Measurements from ENCODE around the gene LDLRAD4.
"Not testable (repeated sequence)": the region's sequence is repeated elsewhere in the genome, so short reads cannot be mapped to it uniquely, and the experiment has no call there.

LDLRAD4 gene

GRCh38 chr18:13474907-13475545 lies 256.5 kb downstream of the LDLRAD4 start:
- DNase-seq (ENCODE audit: low read depth in 1 of 2, low spot score in 1 of 2), result no peak
- no peak overlapping the region for H3K4me3 ChIP-seq (replicated peaks; ENCODE audit: insufficient read depth, low read length)
- TF ChIP-seq GABPA (IDR thresholded peaks at IDR 0.05; ENCODE audit: low read depth), result no peak
- no peak for TF ChIP-seq REST (IDR thresholded peaks at IDR 0.05; ENCODE audit: insufficient replicate concordance, low read depth)
- no peak for TF ChIP-seq CTCF (IDR thresholded peaks at IDR 0.05; ENCODE audit: insufficient read depth, low read length)
- no peak for TF ChIP-seq POLR2AphosphoS5 (IDR thresholded peaks at IDR 0.05; ENCODE audit: low read depth)
- TF ChIP-seq SPI1 (IDR thresholded peaks at IDR 0.05; ENCODE audit: borderline replicate concordance, low read depth), result no peak
- H3K27ac ChIP-seq (replicated peaks), result no peak overlapping the region
- H3K27me3 ChIP-seq (ENCODE audit: insufficient read depth, poor library complexity, severe bottlenecking), result no peaks in the 10 kb centered on the region

GRCh38 chr18:13476312-13476711 lies 257.8 kb downstream of the LDLRAD4 start:
- H3K4me3 ChIP-seq (replicated peaks; ENCODE audit: insufficient read depth, low read length); H3K27ac ChIP-seq (replicated peaks); DNase-seq (ENCODE audit: low read depth in 1 of 2, low spot score in 1 of 2); H3K27me3 ChIP-seq (ENCODE audit: insufficient read depth, poor library complexity, severe bottlenecking): not testable (repeated sequence)

- DNase-seq (ENCODE audit: low read depth in 1 of 2, low spot score in 1 of 2), result no peak
- TF ChIP-seq SPI1 (IDR thresholded peaks at IDR 0.05; ENCODE audit: borderline replicate concordance, low read depth) (no peak), GABPA (IDR thresholded peaks at IDR 0.05; ENCODE audit: low read depth) (no peak), CTCF (IDR thresholded peaks at IDR 0.05; ENCODE audit: insufficient read depth, low read length) (no peak), REST (IDR thresholded peaks at IDR 0.05; ENCODE audit: insufficient replicate concordance, low read depth) (no peak), POLR2AphosphoS5 (IDR thresholded peaks at IDR 0.05; ENCODE audit: low read depth) (no peak)
- Histone ChIP-seq H3K4me3 (replicated peaks; ENCODE audit: insufficient read depth, low read length) (no peak overlapping the region), H3K27ac (replicated peaks) (no peak overlapping the region), H3K27me3 (ENCODE audit: insufficient read depth, poor library complexity, severe bottlenecking) (no peaks in the 10 kb centered on the region)
These were observed 258.7 kb downstream of the LDLRAD4 start for GRCh38 chr18:13477147-13477683.

GRCh38 chr18:13480571-13481255 lies 262.2 kb downstream of the LDLRAD4 start:
- DNase-seq (ENCODE audit: low read depth in 1 of 2, low spot score in 1 of 2), result no peak
- TF ChIP-seq REST (IDR thresholded peaks at IDR 0.05; ENCODE audit: insufficient replicate concordance, low read depth), result no peak
- TF ChIP-seq POLR2AphosphoS5 (IDR thresholded peaks at IDR 0.05; ENCODE audit: low read depth), result no peak
- TF ChIP-seq CTCF (IDR thresholded peaks at IDR 0.05; ENCODE audit: insufficient read depth, low read length), result no peak
- TF ChIP-seq GABPA (IDR thresholded peaks at IDR 0.05; ENCODE audit: low read depth), result no peak
- TF ChIP-seq SPI1 (IDR thresholded peaks at IDR 0.05; ENCODE audit: borderline replicate concordance, low read depth), result no peak
- Histone ChIP-seq H3K27ac (replicated peaks) (no peak overlapping the region), H3K27me3 (ENCODE audit: insufficient read depth, poor library complexity, severe bottlenecking) (no peaks in the 10 kb centered on the region), H3K4me3 (replicated peaks; ENCODE audit: insufficient read depth, low read length) (no peak overlapping the region)

Measured in HL-60 (cell line).